GM23338 (cell line): ENCODE measurements around the gene RAB40C. TPM values are rescaled to one million over a fixed set of nuclear protein-coding genes. Genes with fewer than 3 reads are reported as not detected.

Source experiments
- ATAC-seq: fragments of 200-7000 bp; cut with Tn5 transposase; 3 replicates; pipeline ENCODE4 v1.9.1; 2020
- DNase-seq: peaks from one replicate; pipeline ENCODE4 v3.0.0-alpha.2; 2015; ENCODE audit warnings: low spot score
- H2AFZ ChIP-seq: fragments of 200-600 bp; sonication (generic); 2 replicates; pipeline ENCODE4 v1.8.0; 2016; ENCODE audit warnings: antibody characterized with exemption, mild to moderate bottlenecking, moderate library complexity
- H3F3A ChIP-seq: fragments of 200-600 bp; sonication (generic); replicated peaks from 2 replicates; pipeline ENCODE4 v1.8.0; 2017; ENCODE audit warnings: antibody characterized with exemption, mixed run types, low read depth
- H3K27ac ChIP-seq: fragments of 200-600 bp; sonication (generic); 2 replicates; pipeline ENCODE4 v1.6.1; 2016; ENCODE audit warnings: low read depth
- H3K27me3 ChIP-seq: fragments of 200-600 bp; sonication (generic); 2 replicates; pipeline ENCODE4 v1.8.0; 2016; ENCODE audit warnings: mild to moderate bottlenecking, mixed run types, moderate library complexity; ENCODE audit not compliant: insufficient read depth
- H3K36me3 ChIP-seq: fragments of 200-600 bp; sonication (generic); 2 replicates; pipeline ENCODE4 v1.8.0; 2016; ENCODE audit warnings: mild to moderate bottlenecking; ENCODE audit not compliant: insufficient read depth
- H3K4me1 ChIP-seq: fragments of 200-600 bp; sonication (generic); 2 replicates; pipeline ENCODE4 v1.8.0; 2016; ENCODE audit warnings: mild to moderate bottlenecking, moderate library complexity; ENCODE audit not compliant: insufficient read depth
- H3K4me2 ChIP-seq: fragments of 200-600 bp; sonication (generic); 2 replicates; pipeline ENCODE4 v1.7.1; 2017; ENCODE audit warnings: mixed run types
- H3K4me3 ChIP-seq: fragments of 200-600 bp; sonication (generic); 2 replicates; pipeline ENCODE4 v1.6.1; 2016; ENCODE audit warnings: mixed run types
- H3K79me2 ChIP-seq: fragments of 200-600 bp; sonication (generic); replicated peaks from 2 replicates; pipeline ENCODE4 v1.8.0; 2017; ENCODE audit warnings: mild to moderate bottlenecking; ENCODE audit not compliant: insufficient read depth
- H3K9me2 ChIP-seq: fragments of 200-600 bp; sonication (generic); 2 replicates; pipeline ENCODE4 v1.8.0; 2017; ENCODE audit not compliant: insufficient read depth
- H4K20me1 ChIP-seq: fragments of 200-600 bp; sonication (generic); replicated peaks from 2 replicates; pipeline ENCODE4 v1.8.0; 2017; ENCODE audit warnings: mild to moderate bottlenecking; ENCODE audit not compliant: insufficient read depth
- H3K27ac Mint-ChIP-seq: 2 replicates; pipeline ENCODE4 v1.8.0; 2020; ENCODE audit warnings: inconsistent platforms, mild to moderate bottlenecking, moderate library complexity, mixed read lengths
- H3K27me3 Mint-ChIP-seq: 3 replicates; pipeline ENCODE4 v1.8.0; 2022; ENCODE audit warnings: low read depth, mild to moderate bottlenecking, moderate library complexity, mixed read lengths, inconsistent platforms; ENCODE audit not compliant: insufficient read depth, poor library complexity
- H3K36me3 Mint-ChIP-seq: 3 replicates; pipeline ENCODE4 v1.8.0; 2021; ENCODE audit warnings: low read depth, mild to moderate bottlenecking, inconsistent platforms, moderate library complexity, mixed read lengths
- H3K4me1 Mint-ChIP-seq: 3 replicates; pipeline ENCODE4 v1.8.0; 2020; ENCODE audit warnings: mild to moderate bottlenecking, inconsistent platforms, mixed read lengths
- H3K4me3 Mint-ChIP-seq: 3 replicates; pipeline ENCODE4 v1.8.0; 2021; ENCODE audit warnings: moderate library complexity, mild to moderate bottlenecking, inconsistent platforms, mixed read lengths
- H3K9me3 Mint-ChIP-seq: 3 replicates; pipeline ENCODE4 v1.8.0; 2020; ENCODE audit warnings: moderate library complexity, mild to moderate bottlenecking, inconsistent platforms, mixed read lengths
- CREB1 ChIP-seq: fragments of 250-450 bp; sonication (Bioruptor Pico); IDR thresholded peaks from 2 replicates; pipeline ENCODE4 v1.5.0; 2020; ENCODE audit warnings: low read depth, mild to moderate bottlenecking, moderate library complexity
- JUNB ChIP-seq: IDR thresholded peaks from one replicate; pipeline ENCODE4 v1.6.1; 2016; ENCODE audit warnings: antibody characterized with exemption; ENCODE audit not compliant: unreplicated experiment
- POLR2AphosphoS5 ChIP-seq: IDR thresholded peaks from 2 replicates; pipeline ENCODE4 v1.6.1; 2016; ENCODE audit warnings: antibody characterized with exemption, low read depth
- ZNF331 ChIP-seq: fragments of 250-450 bp; sonication (Bioruptor Pico); IDR thresholded peaks from 2 replicates; pipeline ENCODE4 v1.5.0; 2020; ENCODE audit warnings: low read depth, mild to moderate bottlenecking, moderate library complexity
- polyA plus RNA-seq: library from polyadenylated mRNA; unstranded; fragments of >200 nt; fragmentation: Nextera tagmentation; extraction: Ambion mirVana; gene quantifications from 2 replicates; pipeline ENCODE4 v1.2.1, GENCODE V29; 2016
- total RNA-seq: library from RNA; depleted of rRNA; stranded (reverse); fragments of >200 nt; shearing (Covaris generic); gene quantifications from 2 replicates; pipeline ENCODE4 v1.2.3, GENCODE V29; 2014
- TF ChIP-seq, protein P1 (sequence below): IDR thresholded peaks from 2 replicates; pipeline ENCODE4 v1.6.1; 2016; ENCODE audit warnings: antibody characterized with exemption
- TF ChIP-seq, protein P2 (sequence below): IDR thresholded peaks from one replicate; pipeline ENCODE4 v1.6.1; 2018; ENCODE audit warnings: antibody characterized with exemption; ENCODE audit not compliant: unreplicated experiment
- TF ChIP-seq, protein P3 (sequence below): fragments of 250-450 bp; sonication (Bioruptor Pico); IDR thresholded peaks from 2 replicates; pipeline ENCODE4 v1.5.0; 2020; ENCODE audit warnings: mild to moderate bottlenecking, moderate library complexity

The RAB40C gene
- total and polyA plus RNA-seq, 2 experiments from 2014 or later, result 11.2 to 24.6 TPM

DNA sequence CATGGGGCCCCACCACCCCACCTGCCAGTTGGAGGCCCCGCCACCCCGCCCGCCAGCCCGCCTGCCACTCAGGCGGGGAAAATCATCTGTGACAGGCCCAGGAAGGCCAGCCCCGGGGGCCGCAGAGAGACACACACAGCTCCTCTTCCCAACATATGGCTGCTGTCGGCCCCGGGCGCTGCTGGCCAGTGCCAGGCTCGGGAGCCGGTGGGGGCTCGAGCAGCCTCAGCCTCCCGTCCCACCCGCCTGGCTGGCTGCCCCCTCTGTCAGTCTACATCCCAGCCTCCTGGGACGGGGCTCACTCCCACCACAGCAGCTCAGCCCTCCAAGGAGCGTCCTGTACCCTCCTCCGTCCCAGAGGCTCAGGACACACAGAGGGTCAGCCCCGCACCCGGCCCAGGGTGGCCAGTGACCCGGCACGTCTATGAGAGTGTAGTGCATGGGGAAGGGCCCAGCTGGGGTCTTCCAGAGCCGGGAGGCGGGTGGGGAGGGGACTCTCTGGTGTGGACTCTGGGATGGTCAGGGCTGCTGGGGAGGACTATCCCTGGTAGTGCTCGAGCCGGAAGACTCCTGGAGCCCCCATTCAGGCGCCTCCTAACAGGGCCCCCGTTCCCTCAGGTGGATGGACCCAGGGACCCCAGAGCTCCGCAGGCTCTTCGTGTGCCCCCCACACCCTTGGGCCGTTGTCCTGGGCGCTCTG is 33.2 kb upstream of the RAB40C start:
- H3K36me3 ChIP-seq, result no peaks in the 10 kb centered on the region

More for the DNA sequence above, 33.2 kb upstream of the RAB40C start:
- H4K20me1 ChIP-seq, result no peaks in the 10 kb centered on the region; the same call in 1 of the 2 replicates
- peaks cover 32% of the 10 kb centered on the region for H3K27me3 ChIP-seq
- 0 out of 2 replicates have a peak, but pooled peaks cover 3% of the 10 kb centered on the region for H3F3A ChIP-seq
- H3K27ac Mint-ChIP-seq, result no peak overlapping the region
- H3K4me3 ChIP-seq, result no peak overlapping the region
- H3K4me1 Mint-ChIP-seq, result no peaks in the 10 kb centered on the region
- H3K4me1 ChIP-seq, result no peaks in the 10 kb centered on the region; the same call in 1 of the 2 replicates
- H3K27me3 Mint-ChIP-seq, result peaks cover 12% of the 10 kb centered on the region
- H3K79me2 ChIP-seq, result no peaks in the 10 kb centered on the region
- H3K36me3 Mint-ChIP-seq, result peaks cover 3% of the 10 kb centered on the region; the same call in 1 of the 3 replicates
- no peak overlapping the region for H2AFZ ChIP-seq
- TF ChIP-seq POLR2AphosphoS5 (no peak), JUNB (no peak), CREB1 (no peak), ZNF331 (CRISPR knock-in tag) (no peak)
- TF ChIP-seq, protein P1, sequence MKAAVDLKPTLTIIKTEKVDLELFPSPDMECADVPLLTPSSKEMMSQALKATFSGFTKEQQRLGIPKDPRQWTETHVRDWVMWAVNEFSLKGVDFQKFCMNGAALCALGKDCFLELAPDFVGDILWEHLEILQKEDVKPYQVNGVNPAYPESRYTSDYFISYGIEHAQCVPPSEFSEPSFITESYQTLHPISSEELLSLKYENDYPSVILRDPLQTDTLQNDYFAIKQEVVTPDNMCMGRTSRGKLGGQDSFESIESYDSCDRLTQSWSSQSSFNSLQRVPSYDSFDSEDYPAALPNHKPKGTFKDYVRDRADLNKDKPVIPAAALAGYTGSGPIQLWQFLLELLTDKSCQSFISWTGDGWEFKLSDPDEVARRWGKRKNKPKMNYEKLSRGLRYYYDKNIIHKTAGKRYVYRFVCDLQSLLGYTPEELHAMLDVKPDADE, result no peak
- TF ChIP-seq, protein P2, sequence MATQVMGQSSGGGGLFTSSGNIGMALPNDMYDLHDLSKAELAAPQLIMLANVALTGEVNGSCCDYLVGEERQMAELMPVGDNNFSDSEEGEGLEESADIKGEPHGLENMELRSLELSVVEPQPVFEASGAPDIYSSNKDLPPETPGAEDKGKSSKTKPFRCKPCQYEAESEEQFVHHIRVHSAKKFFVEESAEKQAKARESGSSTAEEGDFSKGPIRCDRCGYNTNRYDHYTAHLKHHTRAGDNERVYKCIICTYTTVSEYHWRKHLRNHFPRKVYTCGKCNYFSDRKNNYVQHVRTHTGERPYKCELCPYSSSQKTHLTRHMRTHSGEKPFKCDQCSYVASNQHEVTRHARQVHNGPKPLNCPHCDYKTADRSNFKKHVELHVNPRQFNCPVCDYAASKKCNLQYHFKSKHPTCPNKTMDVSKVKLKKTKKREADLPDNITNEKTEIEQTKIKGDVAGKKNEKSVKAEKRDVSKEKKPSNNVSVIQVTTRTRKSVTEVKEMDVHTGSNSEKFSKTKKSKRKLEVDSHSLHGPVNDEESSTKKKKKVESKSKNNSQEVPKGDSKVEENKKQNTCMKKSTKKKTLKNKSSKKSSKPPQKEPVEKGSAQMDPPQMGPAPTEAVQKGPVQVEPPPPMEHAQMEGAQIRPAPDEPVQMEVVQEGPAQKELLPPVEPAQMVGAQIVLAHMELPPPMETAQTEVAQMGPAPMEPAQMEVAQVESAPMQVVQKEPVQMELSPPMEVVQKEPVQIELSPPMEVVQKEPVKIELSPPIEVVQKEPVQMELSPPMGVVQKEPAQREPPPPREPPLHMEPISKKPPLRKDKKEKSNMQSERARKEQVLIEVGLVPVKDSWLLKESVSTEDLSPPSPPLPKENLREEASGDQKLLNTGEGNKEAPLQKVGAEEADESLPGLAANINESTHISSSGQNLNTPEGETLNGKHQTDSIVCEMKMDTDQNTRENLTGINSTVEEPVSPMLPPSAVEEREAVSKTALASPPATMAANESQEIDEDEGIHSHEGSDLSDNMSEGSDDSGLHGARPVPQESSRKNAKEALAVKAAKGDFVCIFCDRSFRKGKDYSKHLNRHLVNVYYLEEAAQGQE, result no peak
- TF ChIP-seq, protein P3, sequence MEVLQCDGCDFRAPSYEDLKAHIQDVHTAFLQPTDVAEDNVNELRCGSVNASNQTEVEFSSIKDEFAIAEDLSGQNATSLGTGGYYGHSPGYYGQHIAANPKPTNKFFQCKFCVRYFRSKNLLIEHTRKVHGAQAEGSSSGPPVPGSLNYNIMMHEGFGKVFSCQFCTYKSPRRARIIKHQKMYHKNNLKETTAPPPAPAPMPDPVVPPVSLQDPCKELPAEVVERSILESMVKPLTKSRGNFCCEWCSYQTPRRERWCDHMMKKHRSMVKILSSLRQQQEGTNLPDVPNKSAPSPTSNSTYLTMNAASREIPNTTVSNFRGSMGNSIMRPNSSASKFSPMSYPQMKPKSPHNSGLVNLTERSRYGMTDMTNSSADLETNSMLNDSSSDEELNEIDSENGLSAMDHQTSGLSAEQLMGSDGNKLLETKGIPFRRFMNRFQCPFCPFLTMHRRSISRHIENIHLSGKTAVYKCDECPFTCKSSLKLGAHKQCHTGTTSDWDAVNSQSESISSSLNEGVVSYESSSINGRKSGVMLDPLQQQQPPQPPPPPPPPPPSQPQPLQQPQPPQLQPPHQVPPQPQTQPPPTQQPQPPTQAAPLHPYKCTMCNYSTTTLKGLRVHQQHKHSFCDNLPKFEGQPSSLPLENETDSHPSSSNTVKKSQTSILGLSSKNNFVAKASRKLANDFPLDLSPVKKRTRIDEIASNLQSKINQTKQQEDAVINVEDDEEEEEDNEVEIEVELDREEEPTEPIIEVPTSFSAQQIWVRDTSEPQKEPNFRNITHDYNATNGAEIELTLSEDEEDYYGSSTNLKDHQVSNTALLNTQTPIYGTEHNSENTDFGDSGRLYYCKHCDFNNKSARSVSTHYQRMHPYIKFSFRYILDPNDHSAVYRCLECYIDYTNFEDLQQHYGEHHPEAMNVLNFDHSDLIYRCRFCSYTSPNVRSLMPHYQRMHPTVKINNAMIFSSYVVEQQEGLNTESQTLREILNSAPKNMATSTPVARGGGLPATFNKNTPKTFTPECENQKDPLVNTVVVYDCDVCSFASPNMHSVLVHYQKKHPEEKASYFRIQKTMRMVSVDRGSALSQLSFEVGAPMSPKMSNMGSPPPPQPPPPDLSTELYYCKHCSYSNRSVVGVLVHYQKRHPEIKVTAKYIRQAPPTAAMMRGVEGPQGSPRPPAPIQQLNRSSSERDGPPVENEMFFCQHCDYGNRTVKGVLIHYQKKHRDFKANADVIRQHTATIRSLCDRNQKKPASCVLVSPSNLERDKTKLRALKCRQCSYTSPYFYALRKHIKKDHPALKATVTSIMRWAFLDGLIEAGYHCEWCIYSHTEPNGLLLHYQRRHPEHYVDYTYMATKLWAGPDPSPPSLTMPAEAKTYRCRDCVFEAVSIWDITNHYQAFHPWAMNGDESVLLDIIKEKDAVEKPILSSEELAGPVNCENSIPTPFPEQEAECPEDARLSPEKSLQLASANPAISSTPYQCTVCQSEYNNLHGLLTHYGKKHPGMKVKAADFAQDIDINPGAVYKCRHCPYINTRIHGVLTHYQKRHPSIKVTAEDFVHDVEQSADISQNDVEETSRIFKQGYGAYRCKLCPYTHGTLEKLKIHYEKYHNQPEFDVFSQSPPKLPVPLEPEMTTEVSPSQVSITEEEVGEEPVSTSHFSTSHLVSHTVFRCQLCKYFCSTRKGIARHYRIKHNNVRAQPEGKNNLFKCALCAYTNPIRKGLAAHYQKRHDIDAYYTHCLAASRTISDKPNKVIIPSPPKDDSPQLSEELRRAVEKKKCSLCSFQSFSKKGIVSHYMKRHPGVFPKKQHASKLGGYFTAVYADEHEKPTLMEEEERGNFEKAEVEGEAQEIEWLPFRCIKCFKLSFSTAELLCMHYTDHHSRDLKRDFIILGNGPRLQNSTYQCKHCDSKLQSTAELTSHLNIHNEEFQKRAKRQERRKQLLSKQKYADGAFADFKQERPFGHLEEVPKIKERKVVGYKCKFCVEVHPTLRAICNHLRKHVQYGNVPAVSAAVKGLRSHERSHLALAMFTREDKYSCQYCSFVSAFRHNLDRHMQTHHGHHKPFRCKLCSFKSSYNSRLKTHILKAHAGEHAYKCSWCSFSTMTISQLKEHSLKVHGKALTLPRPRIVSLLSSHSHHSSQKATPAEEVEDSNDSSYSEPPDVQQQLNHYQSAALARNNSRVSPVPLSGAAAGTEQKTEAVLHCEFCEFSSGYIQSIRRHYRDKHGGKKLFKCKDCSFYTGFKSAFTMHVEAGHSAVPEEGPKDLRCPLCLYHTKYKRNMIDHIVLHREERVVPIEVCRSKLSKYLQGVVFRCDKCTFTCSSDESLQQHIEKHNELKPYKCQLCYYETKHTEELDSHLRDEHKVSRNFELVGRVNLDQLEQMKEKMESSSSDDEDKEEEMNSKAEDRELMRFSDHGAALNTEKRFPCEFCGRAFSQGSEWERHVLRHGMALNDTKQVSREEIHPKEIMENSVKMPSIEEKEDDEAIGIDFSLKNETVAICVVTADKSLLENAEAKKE, result no peak
- H3K9me2 ChIP-seq, result no peaks in the 10 kb centered on the region
- no peak for ATAC-seq
- DNase-seq, result no peak
- H3K4me3 Mint-ChIP-seq, result no peak overlapping the region
- no peaks in the 10 kb centered on the region for H3K9me3 Mint-ChIP-seq
- H3K4me2 ChIP-seq, result no peak overlapping the region
- H3K27ac ChIP-seq, result no peak overlapping the region
